ENCODE measurements around the gene ALG2. TPM values are rescaled to one million over a fixed set of nuclear protein-coding genes. Genes with fewer than 3 reads are reported as not detected.

ALG2 gene
- total and polyA plus RNA-seq, 2 of the 4 experiments (the other 2 are of a cell fraction), result 36.4 to 38.4 TPM

- no peak overlapping the region for H2BK15ac ChIP-seq (ENCODE audit: low read depth, low read length)
- no peak overlapping the region for H4K91ac ChIP-seq (ENCODE audit: insufficient read depth, low read depth, low read length)
- H3K79me1 ChIP-seq (ENCODE audit: low read depth in 1 of 2, low read length in 2 of 2), result no peaks in the 10 kb centered on the region
- intact Hi-C loops (cut with micrococcal nuclease), result loop anchor here (10.0 kb wide), 2 partner anchors 77 to 1237 kb away; partner anchors contain the start of gene MSANTD3
- TF ChIP-seq CHD1 (IDR thresholded peaks at IDR 0.05; ENCODE audit: low read depth, low read length) (no peak), FOS (IDR thresholded peaks at IDR 0.05; ENCODE audit: low read depth, low read length) (no peak), BHLHE40 (IDR thresholded peaks at IDR 0.05; ENCODE audit: low read depth, low read length) (no peak), POLR2A (IDR thresholded peaks at IDR 0.05; ENCODE audit: low read depth, low read length) (no peak), RFX5 (IDR thresholded peaks at IDR 0.05; ENCODE audit: low read depth, low read length) (no peak), SMC3 (IDR thresholded peaks at IDR 0.05; ENCODE audit: low read depth, low read length) (no peak)
- TF ChIP-seq, protein P1, sequence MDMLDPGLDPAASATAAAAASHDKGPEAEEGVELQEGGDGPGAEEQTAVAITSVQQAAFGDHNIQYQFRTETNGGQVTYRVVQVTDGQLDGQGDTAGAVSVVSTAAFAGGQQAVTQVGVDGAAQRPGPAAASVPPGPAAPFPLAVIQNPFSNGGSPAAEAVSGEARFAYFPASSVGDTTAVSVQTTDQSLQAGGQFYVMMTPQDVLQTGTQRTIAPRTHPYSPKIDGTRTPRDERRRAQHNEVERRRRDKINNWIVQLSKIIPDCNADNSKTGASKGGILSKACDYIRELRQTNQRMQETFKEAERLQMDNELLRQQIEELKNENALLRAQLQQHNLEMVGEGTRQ (IDR thresholded peaks at IDR 0.05; ENCODE audit: low read depth, low read length), result no peak
- no peak overlapping the region for H3K18ac ChIP-seq (ENCODE audit: low read depth, low read length)
- H3K36me3 ChIP-seq (ENCODE audit: control insufficient read depth, insufficient read depth, low read length), result no peaks in the 10 kb centered on the region
- no peak overlapping the region for H3K23ac ChIP-seq (ENCODE audit: low read depth, low read length)
- H3K4me1 ChIP-seq (ENCODE audit: control insufficient read depth, insufficient read depth, low read length), result peaks cover 10% of the 10 kb centered on the region
- no peak overlapping the region for H2AFZ ChIP-seq (replicated peaks; ENCODE audit: low read length, poor library complexity)
- in situ Hi-C loops (cut with MboI; ENCODE audit: low sequenced_read_pairs), result loop anchor here (10.0 to 25.0 kb wide), 4 partner anchors 617 to 1400 kb away; partner anchors contain the start of gene CAVIN4
- no peak overlapping the region for H3K4me2 ChIP-seq (ENCODE audit: low read depth, low read length)
- ChIA-PET CTCF (no interaction called here), POLR2A (ENCODE audit: unreplicated experiment) (no interaction called here)
- no peak overlapping the region for H2BK5ac ChIP-seq (ENCODE audit: low read depth, low read length, poor library complexity, severe bottlenecking)
- ATAC-seq (ENCODE audit: low read depth) (no peak), DNase-seq (no peak)
- no peak overlapping the region for H2AK9ac ChIP-seq (replicated peaks; ENCODE audit: low read depth, low read length, poor library complexity)
- no peak overlapping the region for H3K27ac ChIP-seq (ENCODE audit: insufficient read depth, low read length)
- dilution Hi-C loops (cut with HindIII; ENCODE audit: low sequenced_read_pairs, unreplicated experiment), result no loop called here
- no peak overlapping the region for H4K5ac ChIP-seq (ENCODE audit: low read depth, low read length)
- no peak overlapping the region for H3K14ac ChIP-seq (replicated peaks; ENCODE audit: low read depth, low read length)
- H3K27me3 ChIP-seq (ENCODE audit: control insufficient read depth, insufficient read depth, low read length), result peaks cover 6% of the 10 kb centered on the region
- no peak overlapping the region for H3K56ac ChIP-seq (ENCODE audit: extremely low read depth, insufficient read depth, low read length)
- H2BK120ac ChIP-seq (ENCODE audit: low read depth, low read length), result no peak overlapping the region
- no peak overlapping the region for H3K4me3 ChIP-seq (ENCODE audit: insufficient read depth, low read depth, low read length)
- no peak overlapping the region for H2BK20ac ChIP-seq (ENCODE audit: low read depth, low read length)
- H3K9me1 ChIP-seq (ENCODE audit: insufficient read depth, low read length), result peaks cover 4% of the 10 kb centered on the region; the same call in 1 of the 2 replicates
- BruUV-seq (replicated peaks), result no TSS peak
- no peak overlapping the region for H2AK5ac ChIP-seq (ENCODE audit: low read depth, low read length)
- no peaks in the 10 kb centered on the region for H4K20me1 ChIP-seq (ENCODE audit: insufficient read depth, low read length)
- WGBS, 2 experiments (ENCODE audit: extremely low coverage in 2 of 2, insufficient read length in 1 of 2), result no CpG with 5 or more reads among the region's 4 CpGs
- H3K9ac ChIP-seq (ENCODE audit: low read depth, low read length), result no peak overlapping the region
- H3K9me3 ChIP-seq (ENCODE audit: control insufficient read depth, insufficient read depth, low read length), result peaks cover 2% of the 10 kb centered on the region
- no peak overlapping the region for H3K4ac ChIP-seq (ENCODE audit: low read depth, low read length)
- H4K8ac ChIP-seq (ENCODE audit: low read depth in 2 of 2, low read length in 2 of 2), result no peak overlapping the region
Observed at GRCh38 chr9:99187311-99187710, 34.4 kb downstream of the ALG2 start.
